HG03571 (cell line): Measurements from ENCODE around the gene INHA.
A peak's percentile ranks its signal among the peaks of the same experiment; 100 is the strongest.

ENCODE experiments used
- ATAC-seq: cut with Tn5 transposase; IDR thresholded peaks from one replicate; pipeline ENCODE4 v1.9.1; 2021; ENCODE audit not compliant: unreplicated experiment

Gene INHA, protein sequence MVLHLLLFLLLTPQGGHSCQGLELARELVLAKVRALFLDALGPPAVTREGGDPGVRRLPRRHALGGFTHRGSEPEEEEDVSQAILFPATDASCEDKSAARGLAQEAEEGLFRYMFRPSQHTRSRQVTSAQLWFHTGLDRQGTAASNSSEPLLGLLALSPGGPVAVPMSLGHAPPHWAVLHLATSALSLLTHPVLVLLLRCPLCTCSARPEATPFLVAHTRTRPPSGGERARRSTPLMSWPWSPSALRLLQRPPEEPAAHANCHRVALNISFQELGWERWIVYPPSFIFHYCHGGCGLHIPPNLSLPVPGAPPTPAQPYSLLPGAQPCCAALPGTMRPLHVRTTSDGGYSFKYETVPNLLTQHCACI

GRCh38 chr2:219572237-219573001 lies at the start of gene INHA:
INHA (plus strand) TSS chr2:219572310; CDS start chr2:219572375, 65 bp downstream.
- no peak for ATAC-seq

GRCh38 chr2:219523031-219523671 lies 49.0 kb upstream of the INHA start:
- ATAC-seq, result no peak

- no peak for ATAC-seq
These were observed 47.3 kb upstream of the INHA start for GRCh38 chr2:219524817-219525216.

- no peak for ATAC-seq
These were observed 46.4 kb upstream of the INHA start for GRCh38 chr2:219525533-219526232.

DNA sequence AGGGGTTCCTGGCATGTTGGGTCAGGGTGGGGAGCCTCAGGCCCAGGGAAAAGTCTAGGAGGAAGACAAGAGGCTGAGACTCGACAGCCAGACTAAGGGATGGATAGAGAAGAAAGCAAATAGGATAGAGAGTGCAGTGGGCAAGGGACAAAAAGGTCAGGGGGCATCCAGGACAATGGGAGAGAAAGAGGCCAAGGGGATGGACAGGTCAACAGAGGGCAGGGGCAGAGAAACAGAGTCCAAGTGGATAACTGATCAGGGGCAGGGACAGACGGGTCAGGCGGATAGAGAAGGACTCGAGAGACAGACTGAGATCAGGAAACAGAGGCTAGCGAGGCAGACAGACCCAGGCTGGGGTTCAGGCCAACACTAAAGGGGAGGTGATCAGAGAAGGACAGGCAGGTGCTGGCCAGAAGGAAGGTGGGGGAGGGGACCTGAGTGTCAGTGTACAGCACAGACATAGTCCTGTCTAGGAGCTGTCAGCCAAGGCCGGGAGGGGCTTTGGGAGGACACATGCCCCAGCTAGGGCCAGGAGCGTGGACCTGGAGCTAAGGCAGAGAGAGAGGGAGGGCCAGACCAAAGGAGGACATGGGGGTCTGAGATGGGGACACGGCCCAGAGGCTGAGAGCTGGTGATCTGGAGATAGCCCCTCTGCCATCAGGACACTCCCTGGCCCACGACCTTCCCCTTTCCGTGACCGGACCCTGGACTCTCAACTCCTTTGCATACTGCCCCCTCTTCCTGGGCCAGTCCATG lies 45.6 kb upstream of the INHA start:
- no peak for ATAC-seq

DNA sequence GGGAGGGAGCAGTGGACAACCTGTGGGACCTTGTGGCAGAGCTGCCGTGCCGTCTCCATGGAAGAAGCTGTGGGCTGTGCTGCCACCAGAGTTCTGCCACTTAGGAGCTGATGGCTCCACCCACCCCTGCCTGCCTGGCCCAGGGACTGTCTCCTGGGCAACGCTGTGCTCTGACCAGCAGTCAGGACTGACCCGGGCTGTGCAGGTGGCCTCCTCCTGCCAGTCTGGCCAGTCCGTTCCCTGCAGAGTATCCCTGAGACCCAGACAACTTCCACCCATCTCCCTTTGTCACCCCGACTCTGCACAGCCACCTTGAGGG lies 45.1 kb upstream of the INHA start:
- ATAC-seq, result no peak

GRCh38 chr2:219527472-219527871 lies 44.6 kb upstream of the INHA start:
- no peak for ATAC-seq

DNA sequence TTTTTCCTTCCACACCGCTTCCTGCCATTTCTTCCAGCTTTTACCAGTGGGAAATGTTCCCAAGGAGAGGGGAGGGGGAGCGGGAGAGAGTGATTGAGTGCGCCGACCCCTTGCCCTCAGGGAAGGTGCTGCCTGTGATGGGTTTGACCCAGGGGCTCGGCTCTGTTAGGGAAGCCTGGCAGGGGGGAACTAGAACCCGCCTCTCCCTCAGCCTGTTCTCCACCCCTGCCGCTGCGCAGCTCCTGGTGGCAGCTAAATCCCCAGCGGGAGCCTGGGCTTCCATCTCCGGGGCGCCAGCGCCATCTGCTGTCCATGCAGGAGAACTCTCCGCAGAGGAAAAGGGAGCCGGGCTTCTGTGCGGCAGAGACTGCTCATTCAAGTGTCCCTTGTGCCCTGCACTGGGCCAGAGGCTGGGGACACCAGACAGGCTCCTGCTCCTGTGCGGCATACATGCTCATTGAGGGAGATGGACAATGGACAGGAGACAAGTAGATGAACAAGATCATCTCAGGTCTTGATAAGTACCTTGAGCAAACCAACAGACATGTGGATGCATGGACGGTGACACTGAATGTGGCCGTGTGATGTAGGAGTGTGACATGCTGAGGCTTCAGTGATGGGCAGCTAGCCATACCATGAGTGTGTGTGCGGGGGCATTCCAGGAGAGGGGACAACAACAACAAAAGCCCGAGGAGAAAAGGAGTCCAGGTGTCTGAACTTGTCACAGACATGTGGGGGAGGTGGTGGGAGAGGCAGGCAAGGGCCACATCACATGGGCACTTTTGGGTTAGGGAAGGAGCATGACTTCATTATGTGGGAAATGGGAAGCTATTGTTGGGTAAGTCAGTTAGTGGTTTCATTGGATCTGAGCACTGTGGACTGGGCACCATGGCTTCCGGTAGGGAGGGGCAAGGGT lies 41.8 kb upstream of the INHA start:
- peak; percentile 74 for ATAC-seq

DNA sequence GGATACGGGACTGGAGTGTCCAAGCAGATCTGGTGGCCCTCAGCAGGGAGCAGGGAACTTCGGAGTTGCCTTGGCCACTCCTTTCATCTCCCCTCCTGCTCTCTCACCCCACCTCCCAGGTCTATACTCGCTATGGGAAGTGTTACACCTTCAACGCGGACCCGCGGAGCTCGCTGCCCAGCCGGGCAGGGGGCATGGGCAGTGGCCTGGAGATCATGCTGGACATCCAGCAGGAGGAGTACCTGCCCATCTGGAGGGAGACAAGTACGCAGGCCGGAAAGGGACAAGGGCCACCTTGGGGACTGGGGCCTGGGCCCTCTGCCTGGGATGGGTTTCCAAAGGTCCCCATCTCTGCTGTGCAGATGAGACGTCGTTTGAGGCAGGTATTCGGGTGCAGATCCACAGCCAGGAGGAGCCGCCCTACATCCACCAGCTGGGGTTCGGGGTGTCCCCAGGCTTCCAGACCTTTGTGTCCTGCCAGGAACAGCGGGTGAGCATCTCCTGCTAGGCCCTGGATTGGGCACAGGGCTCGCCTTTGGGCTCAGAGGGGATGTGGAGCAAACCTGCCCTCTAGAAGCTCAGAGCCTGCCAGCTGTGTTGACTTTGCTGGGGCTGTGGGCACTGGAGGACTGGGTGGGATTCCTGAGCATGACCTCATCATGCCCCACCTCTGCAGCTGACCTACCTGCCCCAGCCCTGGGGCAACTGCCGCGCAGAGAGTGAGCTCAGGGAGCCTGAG lies 40.3 kb upstream of the INHA start:
- no peak for ATAC-seq

DNA sequence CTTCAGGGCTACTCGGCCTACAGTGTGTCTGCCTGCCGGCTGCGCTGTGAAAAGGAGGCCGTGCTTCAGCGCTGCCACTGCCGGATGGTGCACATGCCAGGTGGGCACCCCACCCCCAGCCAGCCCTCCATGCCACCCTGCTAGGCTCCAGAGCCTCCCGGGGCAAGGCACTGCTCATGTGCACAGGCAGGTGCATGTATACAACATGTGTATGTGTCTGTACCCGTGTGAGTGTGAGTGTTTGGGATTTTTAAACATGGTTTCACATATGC lies 39.8 kb upstream of the INHA start:
- ATAC-seq, result no peak

- no peak for ATAC-seq
These were observed 38.0 kb upstream of the INHA start for GRCh38 chr2:219533930-219534661.

GRCh38 chr2:219536425-219536824 lies 35.7 kb upstream of the INHA start:
- ATAC-seq, result no peak

DNA sequence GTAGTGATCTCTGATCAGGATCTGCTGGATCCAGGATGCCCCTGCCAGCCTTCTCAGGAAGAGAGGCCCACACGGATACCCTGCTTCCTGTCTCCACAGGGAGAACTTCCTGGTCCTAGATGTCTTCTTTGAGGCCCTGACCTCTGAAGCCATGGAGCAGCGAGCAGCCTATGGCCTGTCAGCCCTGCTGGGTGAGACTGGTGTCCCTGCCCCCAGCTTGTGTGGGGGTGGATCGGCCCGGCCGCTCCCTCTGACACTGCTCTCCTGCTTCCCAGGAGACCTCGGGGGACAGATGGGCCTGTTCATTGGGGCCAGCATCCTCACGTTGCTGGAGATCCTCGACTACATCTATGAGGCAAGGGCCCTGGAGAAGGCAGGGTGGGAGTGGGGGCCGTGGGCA lies 35.1 kb upstream of the INHA start:
- ATAC-seq, result no peak

DNA sequence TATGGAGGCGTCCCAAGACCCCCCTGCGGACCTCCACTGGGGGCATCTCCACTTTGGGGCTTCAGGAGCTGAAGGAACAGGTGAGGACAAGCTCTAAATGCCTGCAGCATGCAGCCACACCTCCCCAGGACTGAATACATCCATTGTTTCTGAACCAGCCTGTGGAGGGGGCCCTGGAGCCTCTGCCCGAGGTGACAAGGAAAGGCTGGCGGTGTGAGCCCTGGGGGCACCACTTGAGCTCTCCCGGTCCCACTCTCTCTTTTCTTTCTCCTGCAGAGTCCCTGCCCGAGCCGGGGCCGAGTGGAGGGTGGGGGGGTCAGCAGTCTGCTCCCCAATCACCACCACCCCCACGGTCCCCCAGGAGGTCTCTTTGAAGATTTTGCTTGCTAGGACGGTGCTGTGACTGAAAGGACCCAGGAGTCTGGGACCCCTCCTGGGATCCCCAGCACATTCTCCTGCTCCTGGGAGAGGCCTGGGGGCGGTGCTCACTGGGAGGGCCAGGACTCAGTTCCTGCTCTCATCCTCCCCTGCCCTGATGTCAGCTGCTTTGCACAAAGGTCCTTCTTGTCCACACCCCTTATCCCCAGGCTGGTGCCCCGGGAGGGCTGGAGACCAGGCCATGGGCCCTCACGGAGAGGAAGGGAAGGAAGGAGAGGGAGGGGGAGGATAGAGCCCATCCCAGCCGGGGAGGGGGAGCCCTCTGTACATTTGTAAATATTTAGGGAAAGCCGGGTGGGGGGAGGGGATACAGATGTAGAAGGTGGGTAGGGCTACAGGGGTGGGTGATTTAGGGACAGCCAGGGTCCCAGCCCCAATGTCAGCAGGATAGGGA lies 34.2 kb upstream of the INHA start:
- ATAC-seq, result no peak

DNA sequence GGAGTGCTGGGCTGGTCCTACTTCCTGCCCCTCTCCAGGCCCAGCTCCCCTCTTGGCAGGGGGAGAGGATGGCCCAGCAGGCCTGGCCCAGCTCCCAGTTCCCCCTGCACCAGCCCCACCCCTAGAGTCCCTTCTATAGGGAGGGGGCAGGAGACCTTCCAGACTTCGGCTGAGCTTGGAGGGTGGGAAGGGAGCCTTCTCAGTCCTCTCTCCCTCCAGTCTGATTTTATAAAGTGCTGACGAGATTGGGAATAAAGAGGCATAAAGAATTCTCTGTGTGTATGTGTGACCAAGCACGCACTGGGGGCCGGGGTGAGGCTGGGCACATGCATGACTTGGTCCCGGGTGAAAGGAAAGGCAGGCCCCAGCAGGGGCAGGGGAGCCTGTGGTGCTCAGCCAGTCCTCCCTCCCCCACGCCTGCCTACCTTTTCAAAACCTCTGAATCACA lies 33.6 kb upstream of the INHA start:
- no peak for ATAC-seq

DNA sequence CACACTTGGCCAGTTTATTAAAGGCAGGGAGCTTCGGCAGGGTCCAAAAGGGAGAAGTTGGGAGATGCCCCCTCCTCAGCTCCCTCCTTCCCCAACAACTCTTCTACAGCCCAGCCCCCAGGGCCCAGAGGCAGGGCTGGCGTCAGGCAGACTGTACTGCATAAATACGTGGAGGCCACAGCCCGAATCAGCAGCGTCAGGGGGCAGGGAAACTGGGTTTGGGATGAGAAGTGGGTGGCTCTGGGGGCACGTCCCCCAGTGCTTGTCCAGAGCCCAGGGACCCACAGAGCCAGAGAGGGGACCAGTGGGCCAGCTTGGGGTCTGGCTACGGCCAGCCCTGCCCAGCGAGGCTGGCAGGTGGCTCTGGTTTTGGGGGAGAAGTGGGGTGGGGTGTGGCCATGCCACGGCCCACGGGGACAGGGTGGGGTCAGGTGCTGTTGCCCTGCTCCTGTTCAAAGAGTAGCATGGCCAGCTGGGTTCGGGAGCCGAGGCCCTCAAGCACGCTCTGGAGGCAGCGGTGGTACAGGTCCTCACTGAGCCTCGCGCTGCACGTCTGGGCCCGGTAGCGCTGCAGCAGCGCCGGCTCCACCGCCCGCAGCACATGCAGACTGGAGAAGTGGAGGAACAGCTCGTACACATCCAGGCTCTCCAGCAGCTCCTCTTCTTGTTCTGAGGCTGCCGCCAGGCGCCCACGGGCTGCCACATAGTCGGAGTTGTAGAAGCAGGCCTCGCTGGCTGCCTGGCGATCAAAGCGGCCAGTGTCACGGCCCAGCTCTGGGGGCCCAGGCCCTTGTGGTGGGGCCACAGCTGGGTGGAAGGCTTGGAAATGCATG lies 32.9 kb upstream of the INHA start:
- no peak for ATAC-seq
